ENCODE measurements around the gene TLL2. TPM values are rescaled to one million over a fixed set of nuclear protein-coding genes. Genes with fewer than 3 reads are reported as not detected.

The TLL2 gene
- total RNA-seq, 1 donor from 2014 or later: 0.13 TPM

- DNase-seq (ENCODE audit: low read depth, low spot score): no peak
Observed at GRCh38 chr10:96507044-96507443, 6.7 kb downstream of the TLL2 start.

GRCh38 chr10:96505150-96506136 lies 8.3 kb downstream of the TLL2 start:
- DNase-seq (ENCODE audit: low read depth, low spot score): no peak

DNA sequence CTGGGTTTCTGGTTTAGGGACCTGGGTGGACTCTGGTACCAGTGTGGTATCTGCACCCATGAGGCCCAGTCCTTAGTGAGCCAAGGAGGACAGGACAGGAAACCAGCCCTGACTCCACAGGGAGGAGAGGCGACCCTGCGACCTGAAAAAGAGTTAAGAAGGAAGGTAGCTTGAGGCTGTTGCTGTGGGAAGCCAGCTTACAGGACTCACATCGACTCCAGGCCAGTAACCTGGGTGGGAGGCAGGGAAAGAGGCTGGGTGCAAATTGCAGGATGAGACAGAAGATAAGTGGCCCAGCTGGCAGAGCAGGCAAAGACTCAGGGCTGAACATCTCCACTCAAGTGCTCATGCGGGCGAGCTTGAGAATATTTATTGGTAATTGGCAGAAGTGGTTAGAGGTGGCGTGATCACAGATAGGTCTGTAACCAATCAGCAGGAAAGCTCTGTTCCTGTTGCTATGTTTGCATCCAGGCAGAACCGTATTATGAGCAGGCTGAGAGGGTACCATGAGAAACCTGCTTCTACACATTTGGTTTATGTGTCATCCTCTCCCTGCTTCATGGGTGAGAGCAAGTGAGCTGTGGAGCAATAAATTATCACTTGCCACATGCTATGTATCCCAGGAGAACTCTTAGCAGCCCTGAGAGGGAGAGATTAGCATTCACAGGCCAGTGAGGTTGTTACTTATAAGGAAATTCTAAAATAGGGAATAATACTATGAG lies 11.0 kb downstream of the TLL2 start:
- DNase-seq (ENCODE audit: low read depth, low spot score): no peak

GRCh38 chr10:96501985-96502384 lies 11.7 kb downstream of the TLL2 start:
- no peak for DNase-seq (ENCODE audit: low read depth, low spot score)

DNA sequence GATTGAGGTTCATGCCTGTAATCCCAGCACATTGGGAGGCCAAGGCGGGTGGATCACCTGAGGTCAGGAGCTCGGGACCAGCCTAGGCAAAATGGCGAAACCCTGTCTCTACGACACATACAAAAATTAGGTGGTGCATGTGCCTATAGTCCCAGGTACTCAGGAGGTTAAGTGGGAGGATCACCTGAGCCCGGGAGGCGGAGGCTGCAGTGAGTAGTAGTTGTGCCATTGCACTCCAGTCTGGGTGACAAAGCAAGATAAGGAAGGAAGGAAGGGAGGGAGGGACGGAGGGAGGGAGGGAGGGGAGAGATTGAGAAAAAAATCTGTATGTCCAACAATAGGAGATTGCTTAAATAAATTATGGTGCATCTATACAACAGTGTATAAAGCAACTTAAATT lies 13.2 kb downstream of the TLL2 start:
- no peak for DNase-seq (ENCODE audit: low read depth, low spot score)

DNA sequence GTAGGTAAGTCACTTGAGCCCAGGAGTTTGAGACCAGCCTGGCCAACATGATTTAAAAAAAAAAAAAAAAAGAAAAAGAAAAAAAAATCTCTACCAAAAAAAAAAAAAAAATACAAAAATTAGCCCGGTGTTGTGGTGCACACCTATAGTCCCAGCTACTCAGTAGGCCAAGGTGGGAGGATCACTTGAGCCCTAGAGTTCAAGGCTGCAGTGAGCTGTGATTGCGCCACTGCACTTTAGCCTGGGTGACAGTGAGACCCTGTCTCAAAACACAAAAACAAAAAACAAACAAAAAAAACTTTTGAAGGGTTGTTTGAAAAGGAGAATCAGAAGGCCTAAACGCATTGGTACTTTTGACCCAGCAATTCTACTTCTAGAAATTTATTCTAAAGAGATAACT lies 13.7 kb downstream of the TLL2 start:
- DNase-seq (ENCODE audit: low read depth, low spot score): no peak

DNA sequence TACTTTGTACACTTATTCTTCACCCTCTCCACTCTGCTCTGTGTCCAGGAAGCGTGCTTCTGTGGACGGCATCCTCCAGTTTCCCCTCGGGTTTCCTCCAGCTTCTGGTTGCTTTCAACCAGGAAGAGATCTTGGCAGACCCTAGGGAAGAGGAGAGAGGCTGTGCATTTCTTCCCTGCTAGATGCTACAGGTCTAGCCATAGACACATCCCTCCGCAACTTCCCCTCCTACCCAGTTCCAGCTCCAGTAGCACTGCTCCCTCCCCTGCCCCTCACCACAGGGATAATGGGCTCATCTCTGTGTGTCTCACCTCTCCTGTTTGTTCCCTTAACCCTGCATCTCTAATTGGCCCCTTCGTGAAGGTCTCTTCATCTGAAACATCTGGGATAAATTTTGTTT lies 16.3 kb downstream of the TLL2 start:
- no peak for DNase-seq (ENCODE audit: low read depth, low spot score)

- DNase-seq (ENCODE audit: low read depth, low spot score): no peak
Observed at GRCh38 chr10:96496281-96496925, 17.3 kb downstream of the TLL2 start.

GRCh38 chr10:96495544-96495943 lies 18.2 kb downstream of the TLL2 start:
- DNase-seq (ENCODE audit: low read depth, low spot score): no peak

GRCh38 chr10:96494694-96495093 lies 19.0 kb downstream of the TLL2 start:
- no peak for DNase-seq (ENCODE audit: low read depth, low spot score)

DNA sequence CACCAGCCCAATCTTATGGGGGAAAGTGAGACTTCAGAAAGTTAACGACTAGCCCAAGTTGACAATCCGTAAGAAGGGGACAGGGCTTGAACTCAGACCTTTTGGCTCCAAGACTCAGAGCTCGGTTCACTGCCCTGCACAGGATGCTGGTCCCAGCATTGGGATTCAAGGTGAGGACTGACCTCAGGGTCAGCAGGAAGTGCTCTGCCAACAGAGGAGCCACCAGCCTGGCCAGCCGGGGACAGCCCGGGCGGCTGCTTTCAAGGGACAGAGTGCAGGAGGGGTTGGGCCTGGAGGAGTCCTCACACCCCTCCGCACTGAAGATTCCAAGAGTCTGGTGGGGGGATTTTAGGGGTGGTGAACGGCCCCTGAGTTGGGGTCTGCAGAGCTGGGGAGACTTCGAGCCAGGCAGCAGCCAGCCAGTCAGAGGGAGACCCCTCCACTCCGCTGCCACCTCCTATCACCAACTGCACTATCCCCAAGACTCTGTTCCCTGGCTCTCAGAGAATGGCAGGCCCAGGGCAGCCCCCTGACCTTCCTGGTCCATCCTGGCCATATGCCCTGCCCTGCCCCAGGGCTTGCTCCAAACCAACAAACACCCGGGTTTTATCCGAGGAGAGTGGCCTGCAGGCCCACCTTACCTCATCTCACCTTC lies 19.7 kb downstream of the TLL2 start:
- no peak for DNase-seq (ENCODE audit: low read depth, low spot score)

GRCh38 chr10:96493254-96493653 lies 20.5 kb downstream of the TLL2 start:
- DNase-seq (ENCODE audit: low read depth, low spot score): no peak

DNA sequence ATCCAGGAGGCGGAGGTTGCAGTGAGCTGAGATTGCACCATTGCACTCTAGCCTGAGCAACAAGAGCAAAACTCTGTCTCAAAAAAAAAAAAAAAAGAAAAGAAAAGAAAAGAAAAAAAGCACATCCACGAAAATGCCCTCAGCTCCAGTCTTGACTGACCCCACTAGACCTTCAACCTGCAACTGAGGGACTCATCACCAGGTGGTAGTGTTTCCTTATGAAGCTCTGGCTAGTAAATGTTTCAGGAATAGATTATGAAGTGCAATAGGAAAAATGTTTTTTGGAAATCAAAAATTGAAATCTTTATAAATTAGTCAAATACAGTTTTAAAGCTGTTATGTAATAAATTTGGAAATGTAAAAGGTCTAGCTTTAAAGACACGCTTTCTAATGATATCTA lies 22.4 kb downstream of the TLL2 start:
- DNase-seq (ENCODE audit: low read depth, low spot score): no peak

- DNase-seq (ENCODE audit: low read depth, low spot score): no peak
Observed at GRCh38 chr10:96488161-96488935, 25.4 kb downstream of the TLL2 start.

- no peak for DNase-seq (ENCODE audit: low read depth, low spot score)
Observed at GRCh38 chr10:96482815-96483588, 30.7 kb downstream of the TLL2 start.

- no peak for DNase-seq (ENCODE audit: low read depth, low spot score)
Observed at GRCh38 chr10:96478355-96478754, 35.4 kb downstream of the TLL2 start.

DNA sequence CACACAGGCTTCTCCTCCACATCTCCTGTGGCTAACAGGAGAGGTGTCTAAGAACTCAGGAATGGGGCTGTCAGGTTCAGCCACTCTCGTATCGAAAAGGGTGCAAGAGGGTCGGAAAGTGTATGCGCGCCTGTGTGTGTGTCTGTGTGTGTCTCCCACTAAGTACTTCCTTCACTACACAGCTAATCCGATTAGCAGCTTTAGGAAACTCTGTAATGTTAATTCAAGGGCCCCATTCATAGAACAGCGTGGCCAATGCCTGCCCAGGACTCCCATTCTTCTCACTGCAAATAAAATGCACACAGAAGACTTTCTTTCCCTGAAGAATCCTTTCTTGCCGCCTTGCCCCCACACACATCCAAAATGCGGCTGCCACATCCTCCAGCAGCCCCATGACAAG lies 39.9 kb downstream of the TLL2 start:
- no peak for DNase-seq (ENCODE audit: low read depth, low spot score)

DNA sequence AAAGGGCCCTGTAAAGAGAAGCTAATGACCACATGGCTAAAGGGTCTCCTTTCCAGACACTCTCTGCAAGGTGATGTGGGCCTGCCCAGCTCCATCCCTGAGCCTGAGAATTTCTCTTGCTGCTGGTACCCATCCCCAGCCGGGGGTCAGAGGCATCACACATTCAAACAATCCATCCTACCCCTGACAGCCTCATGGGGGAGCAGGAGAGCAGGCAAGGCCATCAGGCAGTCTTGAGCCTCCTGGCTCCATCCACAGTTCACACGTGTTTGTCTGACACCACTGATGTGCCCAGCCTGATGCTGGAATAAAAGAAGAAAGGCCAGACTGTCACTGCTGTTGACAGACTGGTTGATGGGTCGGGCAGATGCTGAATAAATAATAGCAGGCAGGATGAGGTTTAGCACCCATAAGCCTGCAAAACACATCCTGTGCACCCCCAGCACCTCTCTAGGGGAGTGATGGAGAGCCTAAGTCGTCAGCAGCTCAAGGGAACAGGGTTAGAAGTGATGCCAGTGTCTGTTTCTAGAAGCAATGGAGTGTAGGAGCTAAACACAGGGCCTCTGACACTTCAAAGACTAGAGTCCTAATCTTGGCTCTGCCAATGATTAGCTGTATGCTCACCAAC lies 43.5 kb downstream of the TLL2 start:
- no peak for DNase-seq (ENCODE audit: low read depth, low spot score)

DNA sequence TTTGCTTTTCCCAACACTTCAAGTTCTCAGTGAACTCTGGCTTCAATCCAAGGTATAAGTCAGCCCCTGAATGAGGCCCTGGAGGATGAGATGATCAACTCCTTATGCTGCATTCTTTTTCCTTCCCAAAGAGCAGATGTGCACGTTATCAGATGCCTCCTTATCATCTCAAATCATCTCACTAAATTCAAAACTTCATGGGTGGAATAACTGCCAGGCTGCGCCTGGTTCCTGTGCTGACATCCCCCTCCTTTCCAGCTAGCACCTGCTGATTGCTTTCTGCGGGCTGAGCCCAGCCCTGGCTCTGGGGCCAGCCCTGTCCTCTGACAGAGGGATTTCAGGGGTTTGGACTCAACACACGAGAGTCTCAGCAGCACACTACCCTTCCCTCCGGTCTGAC lies 44.9 kb downstream of the TLL2 start:
- DNase-seq (ENCODE audit: low read depth, low spot score): no peak

- DNase-seq (ENCODE audit: low read depth, low spot score): no peak
Observed at GRCh38 chr10:96465599-96465998, 48.1 kb downstream of the TLL2 start.
